Activated naive CD8-positive, alpha-beta T cell treated with anti-CD3 and anti-CD28 coated beads, Interleukin-2, amount 50 U/mL, for 24 hours (primary cell): Measurements from ENCODE around the gene THOC7.

Experiments used
- ATAC-seq: fragments of 150-1000 bp; cut with Tn5 transposase; one replicate; pipeline ENCODE4 v1.10.0; 2021
- DNase-seq: peaks from one replicate; pipeline ENCODE4 v3.0.0; 2021
- H3K27ac Mint-ChIP-seq: one replicate; pipeline ENCODE4 v1.8.0; 2021; ENCODE audit warnings: mild to moderate bottlenecking, mixed read lengths
- H3K27me3 Mint-ChIP-seq: one replicate; pipeline ENCODE4 v1.8.0; 2021; ENCODE audit warnings: mixed read lengths
- H3K36me3 Mint-ChIP-seq: one replicate; pipeline ENCODE4 v1.8.0; 2021; ENCODE audit warnings: low read depth, mixed read lengths
- H3K4me1 Mint-ChIP-seq: one replicate; pipeline ENCODE4 v1.8.0; 2021; ENCODE audit warnings: mixed read lengths
- H3K4me3 Mint-ChIP-seq: one replicate; pipeline ENCODE4 v1.8.0; 2021; ENCODE audit warnings: mild to moderate bottlenecking, moderate library complexity, mixed read lengths
- H3K9me3 Mint-ChIP-seq: one replicate; pipeline ENCODE4 v1.8.0; 2021; ENCODE audit warnings: mixed read lengths

THOC7 gene

DNA sequence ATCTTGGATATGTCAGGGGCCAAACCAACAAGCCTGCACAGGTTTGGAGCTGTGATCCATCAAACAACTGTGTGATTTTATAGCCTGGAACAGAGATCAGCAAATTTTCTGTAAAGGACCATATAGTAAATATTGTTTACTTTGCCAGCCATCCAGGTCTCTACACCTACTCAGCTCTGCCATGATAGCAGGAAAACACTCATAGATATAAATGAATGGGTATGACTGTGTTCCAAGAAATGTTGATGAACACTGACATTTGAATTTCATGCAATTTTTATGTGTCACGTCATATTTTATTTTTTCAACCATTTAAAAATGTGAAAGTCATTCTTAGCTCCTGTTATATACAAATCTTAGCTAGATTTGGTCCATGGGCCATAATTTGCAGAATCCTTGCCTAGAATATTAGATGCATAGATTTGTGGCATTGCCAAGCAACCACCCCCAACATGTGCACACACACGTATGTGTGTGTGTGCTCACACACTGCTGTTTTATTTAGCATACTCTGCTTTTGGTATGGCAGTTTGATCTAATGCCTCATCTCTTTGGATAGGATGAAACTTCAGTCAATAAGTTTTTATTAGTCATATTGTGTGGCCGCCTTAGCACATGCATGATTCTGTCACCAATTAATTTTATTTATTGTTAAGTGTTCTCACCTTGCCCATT lies 6.5 kb upstream of the THOC7 start:
- H3K4me1 Mint-ChIP-seq: peaks cover 56% of the 10 kb centered on the region

DNA sequence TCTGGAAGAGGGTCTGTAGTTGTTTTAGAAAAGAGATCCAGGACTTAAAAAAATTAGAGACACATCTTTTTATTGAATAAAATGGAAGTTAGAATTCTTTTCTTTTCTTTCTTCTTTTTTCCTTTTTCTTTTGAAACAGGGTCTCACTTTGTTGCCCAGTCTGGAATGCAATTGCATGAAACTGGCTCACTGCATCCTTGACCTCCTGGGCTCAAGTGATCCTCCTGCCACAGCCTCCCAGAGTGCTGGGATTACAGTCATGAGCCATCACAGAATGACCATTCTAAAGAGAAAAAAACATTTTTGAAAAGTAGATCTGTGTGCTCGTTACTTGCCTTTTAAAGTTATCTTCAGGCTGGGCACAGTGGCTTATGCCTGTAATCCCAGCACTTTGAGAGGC lies 3.6 kb upstream of the THOC7 start:
- DNase-seq (no peak), ATAC-seq (no peak)
- no peaks in the 10 kb centered on the region for H3K27me3 Mint-ChIP-seq
- H3K36me3 Mint-ChIP-seq: peaks cover 23% of the 10 kb centered on the region
- no peak overlapping the region for H3K4me3 Mint-ChIP-seq
- H3K4me1 Mint-ChIP-seq: peaks cover 57% of the 10 kb centered on the region
- H3K9me3 Mint-ChIP-seq: no peaks in the 10 kb centered on the region
- no peak overlapping the region for H3K27ac Mint-ChIP-seq

More for the DNA sequence above, 6.5 kb upstream of the THOC7 start:
- Mint-ChIP-seq H3K9me3 (no peaks in the 10 kb centered on the region), H3K27ac (no peak overlapping the region), H3K36me3 (peaks cover 19% of the 10 kb centered on the region), H3K4me3 (no peak overlapping the region), H3K27me3 (no peaks in the 10 kb centered on the region)
- ATAC-seq (no peak), DNase-seq (no peak)

DNA sequence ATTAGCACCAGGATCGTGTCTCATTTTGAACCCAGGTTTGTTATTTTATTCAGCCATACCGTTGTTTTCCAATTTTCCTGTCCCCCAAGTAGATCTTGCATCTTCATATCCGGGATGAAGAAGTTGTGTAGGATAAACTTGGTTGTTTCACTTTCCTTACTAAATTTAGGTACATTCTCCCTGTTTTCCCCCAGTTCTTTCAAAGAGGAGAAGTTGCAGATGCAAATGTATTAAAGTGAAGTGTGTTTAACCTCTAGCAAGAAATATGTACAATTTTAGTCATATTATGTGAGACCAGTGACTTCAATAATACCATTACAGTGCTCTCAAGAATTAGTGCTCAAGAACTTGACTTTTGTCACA lies 1.3 kb upstream of the THOC7 start:
- no peaks in the 10 kb centered on the region for H3K9me3 Mint-ChIP-seq
- peaks cover 64% of the 10 kb centered on the region for H3K4me1 Mint-ChIP-seq
- H3K27ac Mint-ChIP-seq: peak overlapping the region; percentile 90
- H3K4me3 Mint-ChIP-seq: peak overlapping the region; percentile 95
- DNase-seq (no peak), ATAC-seq (no peak)
- H3K36me3 Mint-ChIP-seq: peaks cover 23% of the 10 kb centered on the region
- no peaks in the 10 kb centered on the region for H3K27me3 Mint-ChIP-seq

DNA sequence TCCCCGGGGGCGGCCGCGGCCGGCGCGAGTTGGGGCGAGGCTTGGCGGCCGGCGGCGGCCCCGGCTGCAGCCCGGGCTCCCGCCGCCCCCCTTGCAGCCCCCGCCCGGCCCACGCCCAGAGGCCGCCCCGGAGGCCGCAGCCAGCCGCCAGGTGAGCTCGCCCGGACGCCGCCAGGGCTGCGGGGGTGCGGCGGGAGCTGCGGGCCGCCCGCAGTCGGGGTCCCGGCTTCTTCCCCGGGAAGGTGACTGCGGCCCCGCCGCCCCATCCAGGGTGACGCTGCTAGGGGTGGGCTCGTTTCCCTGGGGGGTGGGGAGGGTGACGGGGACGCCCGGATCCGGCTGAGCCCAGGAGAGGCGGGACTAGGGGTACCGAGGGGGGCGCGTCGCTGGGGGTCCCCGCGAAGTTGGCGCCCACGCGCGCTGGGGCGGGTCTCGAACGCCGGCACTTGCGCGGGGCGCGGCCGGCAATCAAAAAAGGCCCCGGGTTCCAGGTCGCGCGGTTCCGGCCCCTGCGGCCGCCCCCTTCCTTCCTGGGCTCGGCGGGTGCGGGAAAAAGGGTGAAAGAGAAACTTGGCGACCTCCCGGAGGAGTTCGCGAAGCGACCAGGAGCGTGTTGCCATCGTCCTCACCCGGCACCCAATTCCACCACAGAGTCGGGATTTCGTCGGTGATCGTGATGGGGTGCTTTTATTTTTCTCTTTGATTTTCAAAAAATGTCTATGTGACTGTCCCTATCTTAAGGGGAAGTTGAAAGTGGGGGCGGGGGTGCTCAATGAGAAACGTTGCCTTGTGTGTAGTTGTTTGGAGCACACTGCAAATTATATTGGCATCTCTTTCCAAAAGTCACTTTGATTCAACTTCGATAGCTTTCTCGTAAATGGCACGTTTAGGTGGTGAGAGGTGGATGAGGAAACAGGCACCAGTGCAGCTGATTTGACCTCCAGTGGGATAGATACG lies 681 bp upstream of the THOC7 start:
- peaks cover 23% of the 10 kb centered on the region for H3K36me3 Mint-ChIP-seq
- DNase-seq (peak; percentile 63), ATAC-seq (peak; percentile 64)
- H3K4me3 Mint-ChIP-seq: peak overlapping the region; percentile 95
- peak overlapping the region; percentile 90 for H3K27ac Mint-ChIP-seq
- peaks cover 60% of the 10 kb centered on the region for H3K4me1 Mint-ChIP-seq
- H3K27me3 Mint-ChIP-seq: no peaks in the 10 kb centered on the region
- no peaks in the 10 kb centered on the region for H3K9me3 Mint-ChIP-seq

DNA sequence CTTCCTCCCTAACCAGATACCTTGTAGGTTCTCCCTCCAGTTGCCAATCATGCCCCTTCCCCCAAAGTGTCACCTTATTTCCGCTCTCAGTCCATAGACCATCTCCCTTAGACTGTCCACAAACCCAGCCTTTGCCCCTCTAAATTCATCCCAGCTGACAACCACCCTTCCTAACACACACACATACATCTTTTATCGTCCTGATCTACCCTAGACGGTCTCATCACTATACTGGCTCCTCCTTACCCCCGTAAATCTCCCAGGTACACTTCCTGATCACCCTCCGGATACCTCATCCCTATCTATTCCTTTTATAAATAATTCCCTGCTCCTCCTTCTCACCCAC lies 828 bp downstream of the THOC7 start:
- no peaks in the 10 kb centered on the region for H3K27me3 Mint-ChIP-seq
- H3K4me1 Mint-ChIP-seq: peaks cover 53% of the 10 kb centered on the region
- H3K36me3 Mint-ChIP-seq: peaks cover 22% of the 10 kb centered on the region
- no peaks in the 10 kb centered on the region for H3K9me3 Mint-ChIP-seq
- DNase-seq: no peak
- H3K27ac Mint-ChIP-seq: peak overlapping the region; percentile 82
- H3K4me3 Mint-ChIP-seq: peak overlapping the region; percentile 86
- ATAC-seq: no peak

DNA sequence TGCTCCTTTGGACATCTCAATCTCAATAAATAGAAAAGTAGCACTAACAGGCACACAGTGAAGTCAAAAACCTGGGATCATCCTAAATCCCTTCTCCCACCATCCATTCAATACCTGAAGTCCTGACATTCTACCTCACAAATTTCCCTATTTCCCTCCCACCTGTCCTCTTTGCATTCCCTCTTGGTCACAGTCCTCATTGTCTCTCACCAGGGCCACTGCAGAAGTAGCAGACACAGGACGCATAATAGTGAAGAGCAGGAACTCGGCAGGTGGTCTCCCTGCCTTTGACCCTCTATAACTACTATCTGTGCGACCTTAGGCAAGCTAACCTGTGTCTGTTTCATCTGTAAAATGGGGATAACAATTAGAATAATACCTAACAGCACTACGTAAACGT lies 2.3 kb downstream of the THOC7 start:
- Mint-ChIP-seq H3K4me1 (peaks cover 54% of the 10 kb centered on the region), H3K27ac (no peak overlapping the region), H3K9me3 (no peaks in the 10 kb centered on the region), H3K27me3 (no peaks in the 10 kb centered on the region), H3K4me3 (no peak overlapping the region), H3K36me3 (peaks cover 19% of the 10 kb centered on the region)
- no peak for DNase-seq
- no peak for ATAC-seq

DNA sequence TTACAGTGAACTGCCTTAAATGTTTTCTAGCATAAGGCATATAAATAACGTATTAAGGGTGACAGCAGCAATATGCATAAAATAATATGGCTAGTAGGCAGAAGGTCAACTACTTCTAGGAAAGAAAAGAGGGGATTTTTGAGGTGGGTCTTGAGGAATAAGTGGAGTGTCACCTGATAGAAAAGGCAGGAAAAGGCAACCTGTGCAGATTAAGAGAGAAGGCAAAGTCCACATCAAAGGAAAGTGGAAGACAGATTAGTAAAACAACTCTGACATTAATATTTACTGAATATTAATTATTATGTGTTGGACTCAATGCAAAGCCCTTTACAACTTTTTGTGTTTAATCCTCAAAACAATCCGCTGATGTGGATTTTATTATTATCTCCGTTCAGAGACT lies 2.8 kb downstream of the THOC7 start:
- no peaks in the 10 kb centered on the region for H3K27me3 Mint-ChIP-seq
- peaks cover 17% of the 10 kb centered on the region for H3K36me3 Mint-ChIP-seq
- ATAC-seq (no peak), DNase-seq (no peak)
- H3K9me3 Mint-ChIP-seq: no peaks in the 10 kb centered on the region
- peaks cover 56% of the 10 kb centered on the region for H3K4me1 Mint-ChIP-seq
- H3K4me3 Mint-ChIP-seq: no peak overlapping the region
- H3K27ac Mint-ChIP-seq: no peak overlapping the region

DNA sequence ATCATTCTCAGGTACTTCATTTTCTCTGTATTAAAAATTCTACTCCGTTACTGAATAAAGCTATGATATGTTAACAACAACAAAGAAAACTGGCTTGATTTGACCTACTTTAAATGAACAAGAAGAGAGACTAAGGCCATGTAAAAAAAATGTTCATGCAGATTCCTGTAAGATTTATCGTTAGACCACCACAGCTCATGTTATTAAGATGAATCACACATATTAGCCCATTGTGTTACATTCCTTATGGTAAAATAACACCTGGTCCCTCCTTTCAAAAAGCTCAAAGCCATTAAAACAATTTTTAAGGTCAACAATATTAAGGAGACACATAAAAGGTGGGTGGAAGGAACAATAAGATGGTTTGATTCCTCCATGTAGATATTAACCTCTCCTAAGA lies 6.3 kb downstream of the THOC7 start:
- peaks cover 45% of the 10 kb centered on the region for H3K4me1 Mint-ChIP-seq
- H3K9me3 Mint-ChIP-seq: no peaks in the 10 kb centered on the region

DNA sequence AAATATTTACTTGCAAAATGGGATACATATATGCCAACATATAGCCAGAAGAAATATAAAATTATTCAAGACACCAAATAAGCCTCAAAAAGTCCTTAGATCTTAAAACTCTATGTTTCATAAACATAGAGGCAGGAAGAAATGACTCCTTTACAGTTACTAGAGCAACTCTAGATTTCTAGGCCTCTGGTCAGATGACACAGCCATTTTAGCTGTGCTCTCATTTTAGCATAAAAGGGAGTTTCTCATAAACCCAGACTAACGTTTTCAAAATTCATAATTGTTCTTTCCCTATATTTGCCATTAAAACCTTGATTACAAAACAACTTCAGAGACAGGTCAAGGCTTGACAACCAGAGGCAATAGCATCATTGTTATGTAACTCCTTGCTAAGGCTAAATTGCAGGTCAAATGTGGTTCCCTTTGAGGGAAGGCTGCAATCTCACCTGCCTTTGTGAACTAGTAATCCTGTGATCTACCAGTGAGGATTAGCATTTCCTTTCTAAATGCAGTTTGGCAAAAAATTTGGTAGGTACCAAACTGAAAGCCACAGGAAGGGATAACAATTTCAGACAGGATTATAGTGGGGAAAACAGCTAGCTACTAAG lies 8.2 kb downstream of the THOC7 start:
- Mint-ChIP-seq H3K27ac (peak overlapping the region; percentile 44), H3K27me3 (no peaks in the 10 kb centered on the region), H3K36me3 (peaks cover 11% of the 10 kb centered on the region), H3K4me1 (peaks cover 29% of the 10 kb centered on the region), H3K9me3 (no peaks in the 10 kb centered on the region), H3K4me3 (no peak overlapping the region)
- no peak for DNase-seq
- ATAC-seq: no peak

More for the DNA sequence above, 6.3 kb downstream of the THOC7 start:
- no peak overlapping the region for H3K4me3 Mint-ChIP-seq
- DNase-seq (no peak), ATAC-seq (no peak)
- H3K27me3 Mint-ChIP-seq: no peaks in the 10 kb centered on the region
- H3K36me3 Mint-ChIP-seq: peaks cover 6% of the 10 kb centered on the region
- no peak overlapping the region for H3K27ac Mint-ChIP-seq

DNA sequence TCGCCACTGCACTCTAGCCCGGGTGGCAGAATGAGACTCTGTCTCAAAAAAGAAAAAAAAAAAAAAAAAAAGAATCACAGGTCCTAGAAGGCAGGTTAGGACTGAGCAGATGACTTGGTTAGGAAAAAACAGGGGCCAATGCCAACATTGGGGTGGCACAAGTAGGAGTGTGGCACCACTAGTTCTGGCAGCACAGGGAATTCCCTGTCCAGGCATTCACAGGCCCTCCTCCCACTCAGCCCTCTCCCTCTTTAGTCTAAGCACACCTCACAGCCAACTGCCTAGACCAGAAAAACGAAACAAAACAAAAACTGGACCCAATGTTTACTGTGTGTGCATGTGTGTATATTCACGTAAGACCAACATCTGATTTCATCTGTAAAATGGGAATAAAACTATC lies 10.5 kb downstream of the THOC7 start:
- Mint-ChIP-seq H3K36me3 (peaks cover 13% of the 10 kb centered on the region), H3K9me3 (no peaks in the 10 kb centered on the region), H3K27ac (no peak overlapping the region), H3K4me3 (no peak overlapping the region), H3K4me1 (peaks cover 18% of the 10 kb centered on the region), H3K27me3 (no peaks in the 10 kb centered on the region)
- no peak for DNase-seq
- no peak for ATAC-seq

DNA sequence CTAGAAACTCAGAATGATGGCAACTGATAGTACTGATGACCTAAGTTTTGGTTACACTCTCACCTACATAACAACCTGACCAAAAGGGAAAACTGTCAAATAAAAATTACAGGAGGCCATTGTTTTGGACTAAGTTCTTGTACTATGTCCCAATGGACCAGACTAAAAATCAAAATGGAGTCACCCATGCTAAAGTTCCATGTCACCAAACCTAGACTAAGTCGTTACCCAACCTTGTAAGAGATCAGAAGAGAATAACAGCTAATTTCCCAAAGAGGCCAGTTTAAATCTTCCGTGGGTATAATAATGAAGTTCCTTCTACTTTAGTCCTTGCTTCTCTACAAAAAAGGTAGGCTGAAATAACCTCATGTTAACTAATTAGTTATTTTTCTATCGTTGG lies 12.3 kb downstream of the THOC7 start:
- ATAC-seq (no peak), DNase-seq (no peak)
- H3K36me3 Mint-ChIP-seq: peaks cover 8% of the 10 kb centered on the region
- H3K9me3 Mint-ChIP-seq: no peaks in the 10 kb centered on the region
- no peak overlapping the region for H3K4me3 Mint-ChIP-seq
- H3K27ac Mint-ChIP-seq: no peak overlapping the region
- peaks cover 14% of the 10 kb centered on the region for H3K4me1 Mint-ChIP-seq
- H3K27me3 Mint-ChIP-seq: no peaks in the 10 kb centered on the region

DNA sequence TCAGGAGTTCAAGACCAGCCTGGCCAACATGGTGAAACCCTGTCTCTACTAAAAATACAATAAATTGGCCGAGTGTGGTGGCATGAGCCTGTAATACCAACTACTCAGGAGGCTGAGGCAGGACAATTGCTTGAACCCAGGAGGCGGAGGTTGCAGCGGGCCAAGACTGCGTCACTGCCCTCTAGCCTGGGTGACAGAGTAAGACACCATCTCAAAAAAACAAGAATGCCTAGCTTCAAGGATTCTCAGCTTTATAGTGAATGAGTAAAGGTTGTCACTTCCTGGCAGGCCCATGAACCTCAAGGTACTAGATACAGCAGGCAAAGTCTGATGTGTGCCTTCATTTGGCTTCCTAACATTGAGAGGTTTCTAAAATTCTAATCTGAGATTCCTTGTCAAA lies 14.4 kb downstream of the THOC7 start:
- no peak overlapping the region for H3K27ac Mint-ChIP-seq
- no peak for DNase-seq
- H3K4me1 Mint-ChIP-seq: peaks cover 3% of the 10 kb centered on the region
- peaks cover 7% of the 10 kb centered on the region for H3K36me3 Mint-ChIP-seq
- no peaks in the 10 kb centered on the region for H3K27me3 Mint-ChIP-seq
- no peaks in the 10 kb centered on the region for H3K9me3 Mint-ChIP-seq
- no peak overlapping the region for H3K4me3 Mint-ChIP-seq
- no peak for ATAC-seq

DNA sequence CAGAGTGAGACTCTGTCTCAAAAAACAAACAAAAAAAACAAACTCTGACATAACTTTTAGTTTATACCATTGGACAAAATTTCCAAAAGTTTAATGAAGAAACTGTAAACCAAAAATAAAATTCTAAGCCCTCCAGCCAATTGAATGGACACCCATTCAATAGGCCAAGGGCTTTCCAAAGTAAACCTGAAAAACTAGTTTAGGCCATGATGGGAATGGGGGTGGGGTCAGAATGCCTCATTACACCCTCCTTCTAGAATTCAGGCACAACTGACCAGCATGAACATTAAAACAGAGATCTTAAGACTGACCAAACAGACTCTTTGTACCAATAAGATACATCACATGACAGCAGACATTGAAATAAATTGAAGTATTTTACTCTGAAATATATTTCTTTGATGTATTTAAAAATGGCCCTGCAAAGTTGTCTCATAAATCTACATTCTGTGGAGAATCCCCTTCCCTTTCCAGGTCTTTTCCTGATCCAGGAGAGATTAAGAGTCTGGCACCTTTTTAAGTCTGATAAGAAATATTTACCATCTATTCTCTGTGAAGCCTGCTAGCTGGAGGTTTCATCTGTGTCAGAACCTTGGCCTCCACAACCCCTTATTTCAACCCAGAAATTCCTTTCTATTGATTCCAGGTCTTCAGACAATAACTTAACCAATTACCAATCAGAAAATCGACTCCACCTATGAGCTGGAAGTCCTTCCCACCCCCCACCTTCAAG lies 15.7 kb downstream of the THOC7 start:
- Mint-ChIP-seq H3K27ac (no peak overlapping the region), H3K9me3 (peaks cover 3% of the 10 kb centered on the region)

DNA sequence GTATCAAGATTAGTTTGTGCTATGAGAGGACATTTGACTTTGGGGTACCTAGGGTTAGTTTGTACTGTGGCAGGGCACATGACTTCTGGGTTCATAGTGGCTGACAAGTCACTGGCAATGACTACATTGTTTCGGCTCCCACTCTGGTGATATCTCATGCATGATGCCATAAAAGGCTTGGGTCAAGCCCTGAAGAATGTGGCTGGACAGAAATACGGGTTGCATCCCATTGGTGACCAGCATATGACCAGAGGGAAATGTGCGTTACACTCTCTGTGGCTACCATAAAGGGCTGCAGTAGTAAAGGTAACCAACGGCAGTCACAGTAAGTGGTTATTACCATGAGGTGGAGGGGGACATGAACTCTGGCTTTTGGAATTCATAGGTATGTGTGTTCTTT lies 18.4 kb downstream of the THOC7 start:
- Mint-ChIP-seq H3K4me1 (peaks cover 3% of the 10 kb centered on the region), H3K4me3 (no peak overlapping the region), H3K9me3 (peaks cover 3% of the 10 kb centered on the region), H3K36me3 (peaks cover 21% of the 10 kb centered on the region), H3K27me3 (no peaks in the 10 kb centered on the region), H3K27ac (no peak overlapping the region)
- DNase-seq: no peak
- no peak for ATAC-seq

More for the DNA sequence above, 15.7 kb downstream of the THOC7 start:
- DNase-seq: no peak
- peaks cover 3% of the 10 kb centered on the region for H3K4me1 Mint-ChIP-seq
- H3K4me3 Mint-ChIP-seq: no peak overlapping the region
- H3K27me3 Mint-ChIP-seq: no peaks in the 10 kb centered on the region
- no peak for ATAC-seq
- H3K36me3 Mint-ChIP-seq: peaks cover 13% of the 10 kb centered on the region
